ENCODE results near the gene CCK.
A peak's percentile ranks its signal among the peaks of the same experiment; 100 is the strongest.

The CCK gene

GRCh38 chr3:42265059-42265991 lies 660 bp downstream of the CCK start:
- DNase-seq = no peak

- no peak for DNase-seq
Observed at GRCh38 chr3:42264399-42265058, 1.5 kb downstream of the CCK start.

GRCh38 chr3:42263354-42264346 lies 2.3 kb downstream of the CCK start:
- no peak for DNase-seq

- DNase-seq = no peak
Observed at GRCh38 chr3:42262525-42262924, 3.5 kb downstream of the CCK start.

GRCh38 chr3:42257007-42257406 lies 9.0 kb downstream of the CCK start:
- DNase-seq = no peak

GRCh38 chr3:42256135-42256819 lies 9.7 kb downstream of the CCK start:
- no peak for DNase-seq

GRCh38 chr3:42254566-42254965 lies 11.4 kb downstream of the CCK start:
- DNase-seq = no peak

- no peak for DNase-seq
Observed at GRCh38 chr3:42250761-42251160, 15.2 kb downstream of the CCK start.

- peak; percentile 36 for DNase-seq
Observed at GRCh38 chr3:42247576-42248027, 18.4 kb downstream of the CCK start.

- no peak for DNase-seq
Observed at GRCh38 chr3:42246091-42246490, 19.9 kb downstream of the CCK start.

GRCh38 chr3:42236611-42237010 lies 29.4 kb downstream of the CCK start:
- DNase-seq = no peak

GRCh38 chr3:42235532-42235931 lies 30.5 kb downstream of the CCK start:
- no peak for DNase-seq

GRCh38 chr3:42230860-42231259 lies 35.1 kb downstream of the CCK start:
- DNase-seq = no peak

- DNase-seq = no peak
Observed at GRCh38 chr3:42229942-42230688, 35.9 kb downstream of the CCK start.

- no peak for DNase-seq
Observed at GRCh38 chr3:42229266-42229941, 36.6 kb downstream of the CCK start.

- no peak for DNase-seq
Observed at GRCh38 chr3:42228796-42229195, 37.2 kb downstream of the CCK start.

- no peak for DNase-seq
Observed at GRCh38 chr3:42226470-42227425, 39.2 kb downstream of the CCK start.

GRCh38 chr3:42225486-42226363 lies 40.3 kb downstream of the CCK start:
- no peak for DNase-seq

Measured in NCI-H2107 (cell line).